NT2/D1 (cell line): ENCODE results near the gene IL4.

ENCODE experiments used
- DNase-seq: peaks from one replicate; pipeline ENCODE4 v3.0.0-alpha.2; 2011; ENCODE audit warnings: low read depth, low spot score
- H3K27me3 ChIP-seq: 2 replicates; pipeline ENCODE4 v1.6.0; 2011; ENCODE audit warnings: mild to moderate bottlenecking; ENCODE audit not compliant: insufficient read length, insufficient read depth
- H3K36me3 ChIP-seq: 2 replicates; pipeline ENCODE4 v1.6.1; 2011; ENCODE audit warnings: mild to moderate bottlenecking, low read length, mixed read lengths; ENCODE audit not compliant: insufficient read depth, insufficient read length
- H3K4me1 ChIP-seq: 2 replicates; pipeline ENCODE4 v1.5.1; 2011; ENCODE audit not compliant: insufficient read depth, insufficient read length
- H3K4me3 ChIP-seq: 2 replicates; pipeline ENCODE4 v1.5.1; 2011; ENCODE audit warnings: low read depth; ENCODE audit not compliant: insufficient read length
- H3K9ac ChIP-seq: 2 replicates; pipeline ENCODE4 v1.6.0; 2011; ENCODE audit warnings: low read depth; ENCODE audit not compliant: insufficient read length
- H3K9me3 ChIP-seq: 2 replicates; pipeline ENCODE4 v1.5.1; 2011; ENCODE audit warnings: mild to moderate bottlenecking, low read length; ENCODE audit not compliant: insufficient read depth
- SUZ12 ChIP-seq: IDR thresholded peaks from 2 replicates; pipeline ENCODE4 v1.6.1; 2011; ENCODE audit not compliant: insufficient read length, insufficient read depth; ENCODE audit errors: extremely low read depth
- YY1 ChIP-seq: IDR thresholded peaks from 2 replicates; pipeline ENCODE4 v1.6.1; 2011; ENCODE audit not compliant: insufficient read length, insufficient read depth
- ZNF274 ChIP-seq: IDR thresholded peaks from 2 replicates; pipeline ENCODE4 v1.6.1; 2011; ENCODE audit warnings: mild to moderate bottlenecking, low read depth, low read length

The IL4 gene

DNA sequence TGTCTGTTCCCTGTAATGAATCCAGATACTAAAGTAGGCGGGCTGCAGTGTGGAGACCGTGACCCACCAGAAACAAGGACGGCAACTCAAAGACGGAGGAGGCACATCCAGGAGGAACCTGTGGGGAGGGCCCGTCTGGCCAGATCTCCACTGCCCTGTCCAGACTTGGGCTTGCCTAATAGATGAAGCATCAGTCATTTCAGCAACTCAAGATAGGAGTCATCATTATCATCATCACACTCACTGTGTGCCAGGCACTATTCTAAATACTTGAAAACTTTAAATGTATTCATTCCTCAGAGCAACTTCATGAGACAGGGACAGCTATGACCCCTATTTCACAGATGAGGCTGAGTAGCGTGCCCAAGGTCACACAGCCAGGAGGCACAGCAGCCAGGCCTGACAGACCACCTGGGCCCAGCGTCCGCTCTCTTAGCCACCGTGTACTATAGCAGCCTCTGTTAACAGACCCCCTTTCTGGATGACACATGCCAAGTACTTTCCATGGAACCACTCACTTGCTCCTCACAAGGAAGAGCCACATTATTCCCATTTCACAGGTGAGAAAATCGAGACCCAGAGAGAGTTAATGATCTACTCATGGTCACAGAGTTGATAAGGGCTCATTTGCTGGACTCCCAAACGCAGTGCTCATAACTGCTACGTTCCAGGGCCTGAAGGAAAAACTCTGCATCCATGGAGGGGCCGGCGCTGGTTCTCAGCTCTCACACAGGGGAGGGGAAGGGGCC, 4.9 kb upstream of the IL4 start:
- Histone ChIP-seq H3K36me3 (no peaks in the 10 kb centered on the region), H3K4me1 (peaks cover 12% of the 10 kb centered on the region), H3K9me3 (peaks cover 5% of the 10 kb centered on the region; the same call in 1 of the 2 replicates), H3K27me3 (no peaks in the 10 kb centered on the region), H3K9ac (no peak overlapping the region), H3K4me3 (no peak overlapping the region)
- TF ChIP-seq SUZ12: no peak
- no peak for TF ChIP-seq YY1
- TF ChIP-seq ZNF274: no peak
- DNase-seq: no peak

DNA sequence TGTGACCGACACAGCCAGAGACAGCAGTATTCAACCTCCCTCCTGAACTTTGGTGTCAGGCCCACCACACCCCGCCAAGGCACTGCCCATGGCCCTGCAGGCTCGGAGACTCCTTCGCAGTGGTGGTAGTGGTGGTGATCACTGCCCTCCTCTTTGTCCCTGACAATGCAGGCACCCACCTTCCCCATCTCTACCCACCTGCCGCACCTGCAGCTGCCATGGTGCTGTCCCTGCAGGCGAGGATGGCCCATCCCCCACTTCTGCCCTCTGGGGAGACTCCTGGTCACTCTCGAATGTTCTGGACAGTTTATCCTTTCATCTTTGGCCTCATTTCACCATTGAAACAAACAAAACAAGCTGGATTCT, 4.4 kb upstream of the IL4 start:
- H3K27me3 ChIP-seq: no peaks in the 10 kb centered on the region
- TF ChIP-seq YY1: no peak
- no peak overlapping the region for H3K9ac ChIP-seq
- DNase-seq: no peak
- no peak overlapping the region for H3K4me3 ChIP-seq
- H3K4me1 ChIP-seq: peaks cover 12% of the 10 kb centered on the region
- H3K36me3 ChIP-seq: no peaks in the 10 kb centered on the region
- H3K9me3 ChIP-seq: peaks cover 5% of the 10 kb centered on the region; the same call in 1 of the 2 replicates

DNA sequence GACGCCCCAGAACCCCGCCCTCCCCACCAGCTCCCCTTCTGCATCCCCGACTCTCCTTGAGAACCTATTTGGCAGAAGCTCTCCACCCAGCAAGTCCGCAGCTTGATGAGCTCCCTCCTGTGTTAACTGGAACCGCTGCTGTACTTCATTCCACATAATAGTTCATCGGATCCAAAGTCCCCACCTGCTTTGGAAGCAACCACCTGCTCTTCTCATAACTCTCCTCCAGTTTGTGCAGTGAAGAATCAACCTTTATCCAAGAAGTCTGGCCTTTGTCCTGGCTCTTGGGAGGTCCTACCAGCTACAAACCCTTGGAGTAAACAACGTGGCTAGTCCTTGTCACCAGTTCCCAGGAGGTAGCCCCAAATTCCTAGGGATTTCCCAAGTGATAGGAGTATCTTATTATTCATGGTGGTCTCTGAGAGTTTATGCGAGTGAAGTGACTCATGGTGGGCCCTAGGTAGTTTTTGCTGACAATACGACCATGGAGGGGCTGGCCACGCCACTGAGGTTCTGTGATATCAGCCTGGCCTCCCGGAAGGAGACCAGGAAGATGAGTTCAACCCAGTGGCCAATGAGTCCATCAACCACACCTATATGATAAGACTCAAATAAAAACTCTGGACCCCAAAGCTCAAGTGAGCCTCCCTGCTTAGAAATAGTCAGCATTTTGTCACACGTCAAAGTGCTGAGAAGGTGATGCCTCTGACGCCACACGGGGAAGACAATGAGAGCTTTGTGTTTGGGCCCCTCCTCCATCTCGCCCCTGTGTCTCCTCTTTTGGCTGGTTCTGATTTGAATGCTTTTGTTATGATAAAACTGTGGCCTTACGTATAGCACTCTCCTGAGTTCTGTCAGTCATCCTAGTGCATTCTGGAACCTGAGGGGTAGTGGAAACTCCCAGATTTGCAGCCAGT, 3.6 kb upstream of the IL4 start:
- H3K36me3 ChIP-seq: no peaks in the 10 kb centered on the region
- TF ChIP-seq YY1: no peak
- TF ChIP-seq SUZ12: no peak
- no peak for TF ChIP-seq ZNF274
- peaks cover 5% of the 10 kb centered on the region; the same call in 1 of the 2 replicates for H3K9me3 ChIP-seq
- H3K4me3 ChIP-seq: no peak overlapping the region
- H3K27me3 ChIP-seq: no peaks in the 10 kb centered on the region
- DNase-seq: no peak
- no peak overlapping the region for H3K9ac ChIP-seq
- peaks cover 12% of the 10 kb centered on the region for H3K4me1 ChIP-seq

DNA sequence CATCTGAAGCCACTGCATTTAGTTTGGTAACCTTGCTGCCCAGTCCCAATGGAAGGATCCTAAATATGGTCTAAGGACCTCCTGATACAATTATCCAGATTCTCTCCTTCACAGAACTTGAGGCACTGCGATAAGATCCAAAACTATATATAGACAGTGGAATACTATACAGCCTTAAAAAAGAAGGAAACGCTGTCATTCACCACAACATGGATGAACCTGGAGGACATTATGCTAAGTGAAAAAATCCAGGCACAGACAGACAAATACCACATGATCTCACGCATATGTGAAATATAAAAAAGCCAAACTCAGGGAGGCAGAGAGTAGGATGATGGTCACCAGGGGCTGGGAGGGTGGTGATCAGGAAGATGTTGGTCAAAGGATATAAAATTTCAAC, 2.8 kb upstream of the IL4 start:
- TF ChIP-seq SUZ12 (no peak), YY1 (no peak), ZNF274 (no peak)
- H3K9ac ChIP-seq: no peak overlapping the region
- no peaks in the 10 kb centered on the region for H3K27me3 ChIP-seq
- H3K9me3 ChIP-seq: peaks cover 5% of the 10 kb centered on the region; the same call in 1 of the 2 replicates
- no peak overlapping the region for H3K4me3 ChIP-seq
- peaks cover 12% of the 10 kb centered on the region for H3K4me1 ChIP-seq
- DNase-seq: no peak
- no peaks in the 10 kb centered on the region for H3K36me3 ChIP-seq

DNA sequence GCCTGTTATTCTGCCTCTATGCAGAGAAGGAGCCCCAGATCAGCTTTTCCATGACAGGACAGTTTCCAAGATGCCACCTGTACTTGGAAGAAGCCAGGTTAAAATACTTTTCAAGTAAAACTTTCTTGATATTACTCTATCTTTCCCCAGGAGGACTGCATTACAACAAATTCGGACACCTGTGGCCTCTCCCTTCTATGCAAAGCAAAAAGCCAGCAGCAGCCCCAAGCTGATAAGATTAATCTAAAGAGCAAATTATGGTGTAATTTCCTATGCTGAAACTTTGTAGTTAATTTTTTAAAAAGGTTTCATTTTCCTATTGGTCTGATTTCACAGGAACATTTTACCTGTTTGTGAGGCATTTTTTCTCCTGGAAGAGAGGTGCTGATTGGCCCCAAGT, 301 bp upstream of the IL4 start:
- Histone ChIP-seq H3K4me1 (peaks cover 9% of the 10 kb centered on the region), H3K27me3 (no peaks in the 10 kb centered on the region), H3K36me3 (no peaks in the 10 kb centered on the region), H3K4me3 (no peak overlapping the region), H3K9ac (no peak overlapping the region), H3K9me3 (peaks cover 5% of the 10 kb centered on the region; the same call in 1 of the 2 replicates)
- TF ChIP-seq YY1 (no peak), SUZ12 (no peak), ZNF274 (no peak)
- DNase-seq: no peak

DNA sequence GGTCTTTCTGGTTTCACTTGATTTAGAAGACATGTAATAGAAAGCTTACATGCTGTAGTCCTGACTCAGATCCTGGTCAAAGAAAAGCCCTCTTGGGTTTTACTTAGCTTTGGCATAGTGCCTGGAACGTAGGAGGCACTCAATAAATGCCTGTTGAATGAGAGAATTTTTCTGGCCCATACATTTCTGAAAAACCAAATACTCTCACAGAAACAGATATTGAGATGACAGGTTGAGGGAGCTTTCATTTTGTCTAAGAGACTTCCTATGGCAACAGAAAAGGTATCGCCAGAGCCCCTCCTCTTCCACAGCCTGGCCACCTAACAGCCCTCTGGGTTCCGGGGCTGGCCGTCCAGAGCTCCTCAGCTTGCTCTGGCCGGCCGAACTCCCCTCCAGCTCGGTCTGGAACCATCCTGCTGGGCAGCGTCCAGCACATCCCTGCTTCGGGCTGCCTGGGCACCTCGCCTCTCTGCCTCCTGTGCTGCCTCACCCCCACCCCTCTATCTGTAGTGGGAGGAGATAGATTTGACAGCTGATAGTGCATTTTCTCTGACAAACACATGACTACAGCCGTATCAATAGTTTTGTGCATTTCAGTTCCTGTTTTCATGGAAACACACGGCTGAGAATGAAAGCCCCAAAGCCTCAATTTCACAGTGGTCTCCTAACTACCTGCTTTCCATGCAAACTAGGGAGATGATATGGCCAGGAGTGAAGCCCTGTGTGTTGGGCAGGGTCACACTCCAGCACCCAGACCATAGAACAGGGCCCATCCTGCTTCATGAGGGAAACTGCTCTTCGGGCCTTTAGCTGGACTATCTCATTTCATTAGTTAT, 1.1 kb downstream of the IL4 start:
- H3K36me3 ChIP-seq: no peaks in the 10 kb centered on the region
- no peak for DNase-seq
- H3K9ac ChIP-seq: no peak overlapping the region
- no peak overlapping the region for H3K4me3 ChIP-seq
- 0 out of 2 replicates have a peak, but pooled peaks cover 5% of the 10 kb centered on the region for H3K9me3 ChIP-seq
- no peaks in the 10 kb centered on the region for H3K27me3 ChIP-seq
- TF ChIP-seq SUZ12 (no peak), YY1 (no peak), ZNF274 (no peak)
- H3K4me1 ChIP-seq: peaks cover 5% of the 10 kb centered on the region
